Liver (tissue), 9 donors: Measurements from ENCODE around the gene FAM89B. TPM values are rescaled to one million over a fixed set of nuclear protein-coding genes. Genes with fewer than 3 reads are reported as not detected.

ENCODE experiments used
- DNase-seq: peaks from one replicate; pipeline ENCODE4 v3.0.0-alpha.2; 2017; ENCODE audit warnings: low spot score
- H3K27ac ChIP-seq, 2 donors: one replicate each; pipeline ENCODE4 v1.7.0; 2013; ENCODE audit warnings: inconsistent platforms in 2 of 2, low read length in 2 of 2, control low read depth in 1 of 2, low read depth in 1 of 2, mild to moderate bottlenecking in 1 of 2
- H3K27me3 ChIP-seq, 4 donors: one replicate each; pipeline versions ENCODE4 v1.6.1 to v1.7.0; 2013; ENCODE audit warnings: low read length in 3 of 4, inconsistent platforms in 1 of 4, mild to moderate bottlenecking in 1 of 4, moderate library complexity in 1 of 4; ENCODE audit not compliant: control insufficient read depth in 4 of 4, insufficient read depth in 4 of 4
- H3K36me3 ChIP-seq, 4 donors: one replicate each; pipeline versions ENCODE4 v1.6.1 to v1.7.0; 2013; ENCODE audit warnings: low read length in 3 of 4, mild to moderate bottlenecking in 3 of 4, low read depth in 1 of 4, moderate library complexity in 1 of 4; ENCODE audit not compliant: control insufficient read depth in 4 of 4, insufficient read depth in 3 of 4
- H3K4me1 ChIP-seq, 4 donors: one replicate each; pipeline versions ENCODE4 v1.6.1 to v1.7.0; 2013; ENCODE audit warnings: low read length in 3 of 4, mild to moderate bottlenecking in 3 of 4, moderate library complexity in 1 of 4; ENCODE audit not compliant: control insufficient read depth in 4 of 4, insufficient read depth in 4 of 4
- H3K4me3 ChIP-seq, 3 donors: one replicate each; pipeline versions ENCODE4 v1.6.1 to v1.7.0; 2013; ENCODE audit warnings: low read length in 3 of 3, control low read depth in 1 of 3, low read depth in 1 of 3, mild to moderate bottlenecking in 1 of 3
- H3K9ac ChIP-seq, 2 donors: one replicate each; pipeline ENCODE4 v1.7.0; 2013; ENCODE audit warnings: low read length in 2 of 2, mild to moderate bottlenecking in 2 of 2, moderate library complexity in 2 of 2, control low read depth in 1 of 2, low read depth in 1 of 2
- H3K9me3 ChIP-seq, 4 donors: one replicate each; pipeline versions ENCODE4 v1.6.1 to v1.7.0; 2013; ENCODE audit warnings: low read length in 3 of 4; ENCODE audit not compliant: control insufficient read depth in 4 of 4
- ATF3 ChIP-seq: IDR thresholded peaks from 2 replicates; pipeline ENCODE4 v1.6.1; 2016; ENCODE audit warnings: antibody characterized with exemption
- EGR1 ChIP-seq, 2 donors: IDR thresholded peaks; 2 replicates each; pipeline ENCODE4 v1.6.1; 2016 to 2018; ENCODE audit warnings: antibody characterized with exemption in 2 of 2, low read depth in 2 of 2
- FOXA1 ChIP-seq: IDR thresholded peaks from 2 replicates; pipeline ENCODE4 v1.6.1; 2016; ENCODE audit warnings: antibody characterized with exemption
- FOXA2 ChIP-seq: IDR thresholded peaks from 2 replicates; pipeline ENCODE4 v1.6.1; 2016; ENCODE audit warnings: antibody characterized with exemption
- GABPA ChIP-seq, 2 donors: IDR thresholded peaks in 1 of 2; conservative IDR thresholded peaks in 1 of 2; 2 replicates each; pipeline ENCODE4 v1.6.1; 2016; ENCODE audit warnings: antibody characterized with exemption in 2 of 2, mild to moderate bottlenecking in 1 of 2, moderate library complexity in 1 of 2
- HNF4A ChIP-seq, 2 donors: conservative IDR thresholded peaks; 2 replicates each; pipeline ENCODE4 v1.6.1; 2016; ENCODE audit warnings: antibody characterized with exemption in 2 of 2, mild to moderate bottlenecking in 2 of 2
- HNF4G ChIP-seq: IDR thresholded peaks from 2 replicates; pipeline ENCODE4 v1.6.1; 2016; ENCODE audit warnings: antibody characterized with exemption
- JUND ChIP-seq, 2 donors: IDR thresholded peaks; 2 replicates each; pipeline ENCODE4 v1.6.1; 2016; ENCODE audit warnings: antibody characterized with exemption in 2 of 2
- NR2F2 ChIP-seq: IDR thresholded peaks from 2 replicates; pipeline ENCODE4 v1.6.1; 2016; ENCODE audit warnings: antibody characterized with exemption
- RAD21 ChIP-seq, 2 donors: IDR thresholded peaks; 2 replicates each; pipeline ENCODE4 v1.6.1; 2016; ENCODE audit warnings: antibody characterized with exemption in 2 of 2, mild to moderate bottlenecking in 2 of 2
- RXRA ChIP-seq, 2 donors: IDR thresholded peaks; 2 replicates each; pipeline ENCODE4 v1.6.1; 2017 to 2018; ENCODE audit warnings: antibody characterized with exemption in 2 of 2, mild to moderate bottlenecking in 1 of 2
- SP1 ChIP-seq: IDR thresholded peaks from 2 replicates; pipeline ENCODE4 v1.6.1; 2018; ENCODE audit warnings: antibody characterized with exemption, mild to moderate bottlenecking
- TAF1 ChIP-seq: conservative IDR thresholded peaks from 2 replicates; pipeline ENCODE4 v1.6.1; 2016; ENCODE audit warnings: antibody characterized with exemption, mild to moderate bottlenecking
- YY1 ChIP-seq: IDR thresholded peaks from 2 replicates; pipeline ENCODE4 v1.6.1; 2016; ENCODE audit warnings: antibody characterized with exemption, mild to moderate bottlenecking
- WGBS: extraction: QIAGEN DNeasy Blood & Tissue Kit; methylation state at CpG from one replicate; pipeline ENCODE4 v1.1.7; 2013; 5-methylcytosine and 5-hydroxymethylcytosine counted together
- polyA plus RNA-seq, 2 donors: library from polyadenylated mRNA; stranded (reverse) in 1 of 2; unstranded in 1 of 2; fragments of 200-250 nt in 1 of 2; fragments of >200 nt in 1 of 2; fragmentation: Nextera tagmentation in 1 of 2; extraction: Ambion mirVana in 1 of 2; gene quantifications; one replicate each; pipeline versions ENCODE4 v1.2.1 to v1.2.3, GENCODE V29; 2013 to 2015
- total RNA-seq, 2 donors: library from RNA; depleted of rRNA; stranded (reverse); fragments of >200 nt; gene quantifications; one replicate each; pipeline ENCODE4 v1.2.3, GENCODE V29; 2014
- TF ChIP-seq, protein P1 (sequence below): fragments of 150-350 bp; IDR thresholded peaks from 2 replicates; pipeline ENCODE4 v1.5.1; 2017; ENCODE audit warnings: improper control_type of control experiment, low read depth, low read length; ENCODE audit not compliant: missing input control
- TF ChIP-seq, protein P2 (sequence below): IDR thresholded peaks from 2 replicates; pipeline ENCODE4 v1.6.1; 2016; ENCODE audit warnings: antibody characterized with exemption
- TF ChIP-seq, protein P3 (sequence below): IDR thresholded peaks from 2 replicates; pipeline ENCODE4 v1.6.1; 2016; ENCODE audit warnings: antibody characterized with exemption, mild to moderate bottlenecking
- TF ChIP-seq, protein P4 (sequence below): IDR thresholded peaks from 2 replicates; pipeline ENCODE4 v1.6.1; 2016; ENCODE audit warnings: antibody characterized with exemption
- donor health status: healthy.
- donor health status: healthy.
- donor health status: healthy.
- donor health status: healthy.
- donor health status: healthy.

The FAM89B gene
- total and polyA plus RNA-seq, 4 donors, result 4.7 to 16.7 (median 9.5) TPM

GRCh38 chr11:65580756-65581155 lies 8.4 kb downstream of the FAM89B start:
- WGBS, result 94% methylated on average over 8 of the region's 8 CpGs
- Histone ChIP-seq H3K4me1 (peaks cover 0 to 20% (median 12%) of the 10 kb centered on the region in 4 donors), H3K36me3 (peaks cover 0 to 7% (median 2%) of the 10 kb centered on the region in 4 donors), H3K27ac (no peak overlapping the region), H3K27me3 (no peaks in the 10 kb centered on the region), H3K9me3 (no peaks in the 10 kb centered on the region), H3K4me3 (no peak overlapping the region), H3K9ac (no peak overlapping the region)
- DNase-seq, result no peak
- TF ChIP-seq GABPA (IDR thresholded peaks at IDR 0.05 in 1 of 2, conservative IDR thresholded peaks at IDR 0.05 in 1 of 2) (no peak), NR2F2 (no peak), RAD21 (IDR thresholded peaks at IDR 0.05) (no peak), HNF4G (no peak), FOXA1 (no peak), YY1 (no peak), EGR1 (IDR thresholded peaks at IDR 0.05; ENCODE audit: low read depth in 2 of 2) (no peak), ATF3 (no peak), RXRA (IDR thresholded peaks at IDR 0.05) (no peak)

DNA sequence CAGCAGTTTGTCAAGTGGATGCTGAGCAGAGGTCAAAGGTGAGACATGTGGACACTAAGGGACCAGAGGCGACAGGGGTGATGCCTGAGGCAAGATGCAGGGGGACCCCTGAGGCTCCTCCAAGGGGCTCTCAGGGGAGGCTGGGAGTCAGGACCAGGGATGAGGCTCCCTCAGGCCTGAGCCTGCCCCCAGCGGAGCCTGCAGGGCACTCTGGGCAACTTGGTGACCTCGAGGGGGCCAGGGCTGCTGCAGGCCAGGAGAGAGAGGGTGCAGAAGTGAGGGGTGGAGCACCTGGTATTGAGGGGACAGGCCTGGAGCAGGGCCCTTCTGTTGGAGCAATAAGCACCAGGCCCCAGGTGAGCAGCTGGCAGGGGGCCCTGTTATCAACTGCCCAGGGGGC lies 9.6 kb downstream of the FAM89B start:
- TF ChIP-seq HNF4A (conservative IDR thresholded peaks at IDR 0.05) (no peak), FOXA1 (no peak), RAD21 (IDR thresholded peaks at IDR 0.05) (no peak), TAF1 (no peak), GABPA (IDR thresholded peaks at IDR 0.05 in 1 of 2, conservative IDR thresholded peaks at IDR 0.05 in 1 of 2) (no peak), FOXA2 (no peak), SP1 (no peak), RXRA (IDR thresholded peaks at IDR 0.05) (no peak), YY1 (no peak), EGR1 (IDR thresholded peaks at IDR 0.05; ENCODE audit: low read depth in 2 of 2) (no peak), JUND (IDR thresholded peaks at IDR 0.05) (no peak), ATF3 (no peak), NR2F2 (no peak), HNF4G (no peak)
- TF ChIP-seq, protein P1, sequence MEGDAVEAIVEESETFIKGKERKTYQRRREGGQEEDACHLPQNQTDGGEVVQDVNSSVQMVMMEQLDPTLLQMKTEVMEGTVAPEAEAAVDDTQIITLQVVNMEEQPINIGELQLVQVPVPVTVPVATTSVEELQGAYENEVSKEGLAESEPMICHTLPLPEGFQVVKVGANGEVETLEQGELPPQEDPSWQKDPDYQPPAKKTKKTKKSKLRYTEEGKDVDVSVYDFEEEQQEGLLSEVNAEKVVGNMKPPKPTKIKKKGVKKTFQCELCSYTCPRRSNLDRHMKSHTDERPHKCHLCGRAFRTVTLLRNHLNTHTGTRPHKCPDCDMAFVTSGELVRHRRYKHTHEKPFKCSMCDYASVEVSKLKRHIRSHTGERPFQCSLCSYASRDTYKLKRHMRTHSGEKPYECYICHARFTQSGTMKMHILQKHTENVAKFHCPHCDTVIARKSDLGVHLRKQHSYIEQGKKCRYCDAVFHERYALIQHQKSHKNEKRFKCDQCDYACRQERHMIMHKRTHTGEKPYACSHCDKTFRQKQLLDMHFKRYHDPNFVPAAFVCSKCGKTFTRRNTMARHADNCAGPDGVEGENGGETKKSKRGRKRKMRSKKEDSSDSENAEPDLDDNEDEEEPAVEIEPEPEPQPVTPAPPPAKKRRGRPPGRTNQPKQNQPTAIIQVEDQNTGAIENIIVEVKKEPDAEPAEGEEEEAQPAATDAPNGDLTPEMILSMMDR, result no peak
- TF ChIP-seq, protein P2, sequence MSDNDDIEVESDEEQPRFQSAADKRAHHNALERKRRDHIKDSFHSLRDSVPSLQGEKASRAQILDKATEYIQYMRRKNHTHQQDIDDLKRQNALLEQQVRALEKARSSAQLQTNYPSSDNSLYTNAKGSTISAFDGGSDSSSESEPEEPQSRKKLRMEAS, result no peak
- TF ChIP-seq, protein P3, sequence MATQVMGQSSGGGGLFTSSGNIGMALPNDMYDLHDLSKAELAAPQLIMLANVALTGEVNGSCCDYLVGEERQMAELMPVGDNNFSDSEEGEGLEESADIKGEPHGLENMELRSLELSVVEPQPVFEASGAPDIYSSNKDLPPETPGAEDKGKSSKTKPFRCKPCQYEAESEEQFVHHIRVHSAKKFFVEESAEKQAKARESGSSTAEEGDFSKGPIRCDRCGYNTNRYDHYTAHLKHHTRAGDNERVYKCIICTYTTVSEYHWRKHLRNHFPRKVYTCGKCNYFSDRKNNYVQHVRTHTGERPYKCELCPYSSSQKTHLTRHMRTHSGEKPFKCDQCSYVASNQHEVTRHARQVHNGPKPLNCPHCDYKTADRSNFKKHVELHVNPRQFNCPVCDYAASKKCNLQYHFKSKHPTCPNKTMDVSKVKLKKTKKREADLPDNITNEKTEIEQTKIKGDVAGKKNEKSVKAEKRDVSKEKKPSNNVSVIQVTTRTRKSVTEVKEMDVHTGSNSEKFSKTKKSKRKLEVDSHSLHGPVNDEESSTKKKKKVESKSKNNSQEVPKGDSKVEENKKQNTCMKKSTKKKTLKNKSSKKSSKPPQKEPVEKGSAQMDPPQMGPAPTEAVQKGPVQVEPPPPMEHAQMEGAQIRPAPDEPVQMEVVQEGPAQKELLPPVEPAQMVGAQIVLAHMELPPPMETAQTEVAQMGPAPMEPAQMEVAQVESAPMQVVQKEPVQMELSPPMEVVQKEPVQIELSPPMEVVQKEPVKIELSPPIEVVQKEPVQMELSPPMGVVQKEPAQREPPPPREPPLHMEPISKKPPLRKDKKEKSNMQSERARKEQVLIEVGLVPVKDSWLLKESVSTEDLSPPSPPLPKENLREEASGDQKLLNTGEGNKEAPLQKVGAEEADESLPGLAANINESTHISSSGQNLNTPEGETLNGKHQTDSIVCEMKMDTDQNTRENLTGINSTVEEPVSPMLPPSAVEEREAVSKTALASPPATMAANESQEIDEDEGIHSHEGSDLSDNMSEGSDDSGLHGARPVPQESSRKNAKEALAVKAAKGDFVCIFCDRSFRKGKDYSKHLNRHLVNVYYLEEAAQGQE, result no peak
- TF ChIP-seq, protein P4, sequence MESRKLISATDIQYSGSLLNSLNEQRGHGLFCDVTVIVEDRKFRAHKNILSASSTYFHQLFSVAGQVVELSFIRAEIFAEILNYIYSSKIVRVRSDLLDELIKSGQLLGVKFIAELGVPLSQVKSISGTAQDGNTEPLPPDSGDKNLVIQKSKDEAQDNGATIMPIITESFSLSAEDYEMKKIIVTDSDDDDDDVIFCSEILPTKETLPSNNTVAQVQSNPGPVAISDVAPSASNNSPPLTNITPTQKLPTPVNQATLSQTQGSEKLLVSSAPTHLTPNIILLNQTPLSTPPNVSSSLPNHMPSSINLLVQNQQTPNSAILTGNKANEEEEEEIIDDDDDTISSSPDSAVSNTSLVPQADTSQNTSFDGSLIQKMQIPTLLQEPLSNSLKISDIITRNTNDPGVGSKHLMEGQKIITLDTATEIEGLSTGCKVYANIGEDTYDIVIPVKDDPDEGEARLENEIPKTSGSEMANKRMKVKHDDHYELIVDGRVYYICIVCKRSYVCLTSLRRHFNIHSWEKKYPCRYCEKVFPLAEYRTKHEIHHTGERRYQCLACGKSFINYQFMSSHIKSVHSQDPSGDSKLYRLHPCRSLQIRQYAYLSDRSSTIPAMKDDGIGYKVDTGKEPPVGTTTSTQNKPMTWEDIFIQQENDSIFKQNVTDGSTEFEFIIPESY, result no peak

More for the DNA sequence above, 9.6 kb downstream of the FAM89B start:
- H3K27me3 ChIP-seq, result no peaks in the 10 kb centered on the region
- H3K9me3 ChIP-seq, result no peaks in the 10 kb centered on the region
- peaks cover 0 to 9% (median 5%) of the 10 kb centered on the region in 4 donors for H3K4me1 ChIP-seq
- no peak overlapping the region for H3K27ac ChIP-seq
- no peak for DNase-seq
- WGBS, result 90% methylated on average over 3 of the region's 3 CpGs
- peaks cover 0 to 7% (median 2%) of the 10 kb centered on the region in 4 donors for H3K36me3 ChIP-seq
- no peak overlapping the region for H3K9ac ChIP-seq
- H3K4me3 ChIP-seq, result no peak overlapping the region
